Mucosa of descending colon (tissue), 3 donors: ENCODE data around the gene DENND5B. TPM values are rescaled to one million over a fixed set of nuclear protein-coding genes. Genes with fewer than 3 reads are reported as not detected.
"Not testable (repeated sequence)": the region's sequence is repeated elsewhere in the genome, so short reads cannot be mapped to it uniquely, and the experiment has no call there.

Experiments
- ATAC-seq: fragments of 200-7000 bp; cut with Tn5 transposase; one replicate; pipeline ENCODE4 v1.9.1; 2020; ENCODE audit warnings: mild to moderate bottlenecking, moderate library complexity
- DNase-seq, 3 donors: peaks; one replicate each; pipeline ENCODE4 v3.0.0-alpha.2; 2020
- H3K36me3 ChIP-seq: fragments of 200-600 bp; one replicate; pipeline ENCODE4 v1.8.0; 2021; ENCODE audit warnings: low read depth, mild to moderate bottlenecking
- H3K4me1 ChIP-seq: fragments of 200-600 bp; one replicate; pipeline ENCODE4 v1.8.0; 2021; ENCODE audit warnings: low read depth, mild to moderate bottlenecking
- H3K4me3 ChIP-seq: fragments of 200-600 bp; one replicate; pipeline ENCODE4 v1.8.0; 2021; ENCODE audit warnings: mild to moderate bottlenecking
- H3K9me3 ChIP-seq: fragments of 200-600 bp; one replicate; pipeline ENCODE4 v1.8.0; 2021; ENCODE audit warnings: mild to moderate bottlenecking
- CTCF ChIP-seq: fragments of 200-600 bp; IDR thresholded peaks from one replicate; pipeline ENCODE4 v1.8.0; 2022; ENCODE audit warnings: antibody characterized with exemption, mild to moderate bottlenecking
- intact Hi-C, 2 donors: fragments of 100-400 bp; cut with DNase I in 1 of 2; cut with micrococcal nuclease in 1 of 2; formaldehyde crosslinking; loops; one replicate each; pipeline versions ENCODE4 v1.11.0 to v1.11.1; 2022; cut with DNase I, micrococcal nuclease
- total RNA-seq, 3 donors: library from RNA; stranded (reverse); fragmentation: NEBNext Ultra II Directional in 2 of 3; extraction: Animal tissue kit (Norgen Biotek cat#: 25700) in 2 of 3; gene quantifications; one replicate each; pipeline versions ENCODE4 v1.2.1 to v1.2.4, GENCODE V29; 2021 to 2023
- donor health status: DM: no; HTN: no; CAD: no; lungs with moderate emphysema.
- donor health status: DM: no; HTN: no; CAD: no.
- donor health status: DM: no; HTN: yes; CAD: no.

DENND5B gene
- total RNA-seq, 3 donors from 2014 or later, result 10.4 to 20.3 (median 12.8) TPM

- intact Hi-C loops, result no loop called here
- no peak for TF ChIP-seq CTCF
- no peaks in the 10 kb centered on the region for H3K4me1 ChIP-seq
These were observed 28.2 kb downstream of the DENND5B start for GRCh38 chr12:31562594-31563328.

GRCh38 chr12:31560516-31560915 is 30.4 kb downstream of the DENND5B start:
- H3K9me3 ChIP-seq, result no peaks in the 10 kb centered on the region
- ATAC-seq, result no peak
- no peaks in the 10 kb centered on the region for H3K36me3 ChIP-seq
- intact Hi-C loops, result no loop called here
- no peak overlapping the region for H3K4me3 ChIP-seq
- no peak for TF ChIP-seq CTCF
- DNase-seq, result no peak
- no peaks in the 10 kb centered on the region for H3K4me1 ChIP-seq

More at GRCh38 chr12:31562594-31563328, 28.2 kb downstream of the DENND5B start:
- Histone ChIP-seq H3K4me3 (no peak overlapping the region), H3K9me3 (no peaks in the 10 kb centered on the region), H3K36me3 (no peaks in the 10 kb centered on the region)
- no peak for DNase-seq
- no peak for ATAC-seq

- no peak for TF ChIP-seq CTCF
- no peak for DNase-seq
- no peak overlapping the region for H3K4me3 ChIP-seq
- intact Hi-C loops, result no loop called here
- H3K4me1 ChIP-seq, result no peaks in the 10 kb centered on the region
- no peaks in the 10 kb centered on the region for H3K36me3 ChIP-seq
- no peak for ATAC-seq
- H3K9me3 ChIP-seq, result no peaks in the 10 kb centered on the region
These were observed 32.4 kb downstream of the DENND5B start for GRCh38 chr12:31558521-31558920.

- no peaks in the 10 kb centered on the region for H3K4me1 ChIP-seq
- DNase-seq (no peak), ATAC-seq (no peak)
- no peaks in the 10 kb centered on the region for H3K36me3 ChIP-seq
- intact Hi-C loops, result no loop called here
- TF ChIP-seq CTCF, result no peak
- no peaks in the 10 kb centered on the region for H3K9me3 ChIP-seq
- no peak overlapping the region for H3K4me3 ChIP-seq
These were observed 33.2 kb downstream of the DENND5B start for GRCh38 chr12:31557707-31558106.

DNA sequence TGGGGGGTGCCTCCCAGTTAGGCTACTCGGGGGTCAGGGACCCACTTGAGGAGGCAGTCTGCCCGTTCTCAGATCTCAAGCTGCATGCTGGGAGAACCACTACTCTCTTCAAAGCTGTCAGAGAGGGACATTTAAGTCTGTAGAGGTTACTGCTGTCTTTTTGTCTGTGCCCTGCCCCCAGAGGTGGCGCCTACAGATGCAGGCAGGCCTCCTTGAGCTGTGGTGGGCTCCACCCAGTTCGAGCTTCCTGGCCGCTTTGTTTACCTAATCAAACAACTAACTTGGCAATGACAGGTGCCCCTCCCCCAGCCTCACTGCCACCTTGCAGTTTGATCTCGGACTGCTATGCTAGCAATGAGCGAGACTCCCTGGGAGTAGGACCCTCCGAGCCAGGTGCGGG is 35.5 kb downstream of the DENND5B start:
- H3K9me3 ChIP-seq, H3K4me3 ChIP-seq, DNase-seq, H3K36me3 ChIP-seq, H3K4me1 ChIP-seq, ATAC-seq, intact Hi-C loops: not testable (repeated sequence)

GRCh38 chr12:31550590-31550989 is 40.3 kb downstream of the DENND5B start:
- intact Hi-C loops, DNase-seq, H3K9me3 ChIP-seq, H3K4me1 ChIP-seq, H3K36me3 ChIP-seq, H3K4me3 ChIP-seq, ATAC-seq: not testable (repeated sequence)

GRCh38 chr12:31536672-31537071 is 54.3 kb downstream of the DENND5B start:
- DNase-seq (no peak), ATAC-seq (no peak)
- intact Hi-C loops, result no loop called here
- Histone ChIP-seq H3K4me3 (no peak overlapping the region), H3K36me3 (no peaks in the 10 kb centered on the region), H3K4me1 (no peaks in the 10 kb centered on the region), H3K9me3 (no peaks in the 10 kb centered on the region)
- no peak for TF ChIP-seq CTCF
